K562 (cell line): ENCODE data around the gene HPCA. TPM values are rescaled to one million over a fixed set of nuclear protein-coding genes. Genes with fewer than 3 reads are reported as not detected.

Experiments
- ATAC-seq: fragments of 200-7000 bp; cut with Tn5 transposase; 3 replicates; pipeline ENCODE4 v1.9.1; 2020; ENCODE audit warnings: moderate library complexity
- BruUV-seq: library from RNA; stranded (reverse); fragments of 400-500 nt; replicated peaks from 2 replicates; lab custom pipeline; 2021; lab: Mats Ljungman, UMichigan
- CTCF ChIA-PET: fragments of 300-600 bp; formaldehyde crosslinking; extraction: SDS; loops from one replicate; lab custom pipeline; 2021; ENCODE audit warnings: low intra/inter-chr PET ratio; lab: Yijun Ruan, JAX
- POLR2A ChIA-PET: fragments of 300-600, 350-650 bp; sonication (Branson Sonifier 250); formaldehyde crosslinking; extraction: SDS; loops from one replicate; lab custom pipeline; 2021; ENCODE audit warnings: antibody characterized with exemption, inconsistent platforms; lab: Yijun Ruan, JAX
- DNase-seq, 4 experiments: peaks; one replicate each; pipeline versions ENCODE4 v3.0.0 to v3.0.0-alpha.2; 2011 to 2018; ENCODE audit warnings: low spot score in 3 of 4, mixed read lengths in 3 of 4; ENCODE audit errors: extremely low read depth in 1 of 4
- FAIRE-seq: peaks from 2 replicates; lab custom pipeline; 2011; peaks lifted over from hg19 to GRCh38; lab: Jason Lieb, UNC
- H2AFZ ChIP-seq: 2 replicates; pipeline ENCODE4 v1.6.0; 2011; ENCODE audit warnings: low read depth, low read length, control low read depth, inconsistent platforms
- H3K27ac ChIP-seq: fragments of 200-600 bp; 3 replicates; pipeline ENCODE4 v1.8.0; 2011; ENCODE audit warnings: low read depth, mild to moderate bottlenecking, control low read depth, inconsistent platforms, low read length, moderate library complexity, mixed read lengths; ENCODE audit errors: extremely low read depth
- H3K27me3 ChIP-seq, 2 experiments: fragments of 300-600 bp in 1 of 2; 2 replicates in 1 of 2; 3 replicates in 1 of 2; pipeline versions ENCODE4 v1.6.0 to v1.8.0; 2011; ENCODE audit warnings: inconsistent platforms in 2 of 2, low read length in 2 of 2, mild to moderate bottlenecking in 1 of 2, mixed read lengths in 1 of 2, moderate library complexity in 1 of 2; ENCODE audit not compliant: control insufficient read depth in 2 of 2, insufficient read depth in 2 of 2
- H3K36me3 ChIP-seq: fragments of 300-600 bp; 3 replicates; pipeline ENCODE4 v1.8.0; 2011; ENCODE audit warnings: mild to moderate bottlenecking, low read length, inconsistent platforms; ENCODE audit not compliant: control insufficient read depth, insufficient read depth
- H3K4me1 ChIP-seq, 2 experiments: fragments of 200-600 bp in 1 of 2; replicated peaks in 1 of 2; 2 replicates in 1 of 2; 3 replicates in 1 of 2; pipeline versions ENCODE4 v1.5.1 to v1.8.0; 2011; ENCODE audit warnings: inconsistent platforms in 2 of 2, low read length in 2 of 2, mild to moderate bottlenecking in 1 of 2, mixed read lengths in 1 of 2, moderate library complexity in 1 of 2; ENCODE audit not compliant: control insufficient read depth in 2 of 2, insufficient read depth in 2 of 2
- H3K4me2 ChIP-seq: 2 replicates; pipeline ENCODE4 v1.6.1; 2011; ENCODE audit warnings: low read length, control low read depth, inconsistent platforms, mixed read lengths; ENCODE audit not compliant: insufficient read depth
- H3K4me3 ChIP-seq: fragments of 200-600 bp; sonication (generic), shearing (Covaris generic); 2 replicates; pipeline ENCODE4 v1.5.1; 2016; ENCODE audit warnings: control low read depth, inconsistent platforms
- H3K79me2 ChIP-seq: fragments of 200-600 bp; 3 replicates; pipeline ENCODE4 v1.8.0; 2011; ENCODE audit warnings: low read length, inconsistent platforms; ENCODE audit not compliant: control insufficient read depth, insufficient read depth
- H3K9ac ChIP-seq, 2 experiments: 2 replicates each; pipeline versions ENCODE4 v1.6.0 to v1.6.1; 2011; ENCODE audit warnings: low read depth in 2 of 2, low read length in 2 of 2, control low read depth in 1 of 2, inconsistent platforms in 1 of 2, mild to moderate bottlenecking in 1 of 2, mixed read lengths in 1 of 2; ENCODE audit not compliant: insufficient read depth in 1 of 2
- H3K9me1 ChIP-seq: one replicate; pipeline ENCODE4 v1.6.0; 2011; ENCODE audit warnings: inconsistent platforms, mild to moderate bottlenecking, low read length, moderate library complexity; ENCODE audit not compliant: control insufficient read depth, insufficient read depth
- H3K9me3 ChIP-seq: replicated peaks from 2 replicates; pipeline ENCODE4 v1.5.1; 2011; ENCODE audit warnings: low read depth, low read length, inconsistent platforms; ENCODE audit not compliant: control insufficient read depth, insufficient read depth
- H4K20me1 ChIP-seq: replicated peaks from 2 replicates; pipeline ENCODE4 v1.6.1; 2011; ENCODE audit warnings: low read length, inconsistent platforms, mixed read lengths; ENCODE audit not compliant: control insufficient read depth, insufficient read depth
- AFF4 ChIP-seq: sonication (generic); formaldehyde crosslinking; IDR thresholded peaks from 2 replicates; pipeline ENCODE4 v1.8.0; 2023; ENCODE audit warnings: mild to moderate bottlenecking, missing genetic modification reagents
- ARID1B ChIP-seq: fragments of 450-650 bp; IDR thresholded peaks from 2 replicates; pipeline ENCODE4 v1.6.1; 2016; ENCODE audit warnings: antibody characterized with exemption, mild to moderate bottlenecking, inconsistent platforms
- BRCA1 ChIP-seq, 2 experiments: fragments of 450-650 bp in 1 of 2; sonication (generic) in 1 of 2; formaldehyde crosslinking in 1 of 2; IDR thresholded peaks; 2 replicates each; pipeline versions ENCODE4 v1.5.0 to v1.6.1; 2017 to 2020; ENCODE audit warnings: mild to moderate bottlenecking in 1 of 2, missing genetic modification reagents in 1 of 2
- CBFA2T3 ChIP-seq: fragments of 450-650 bp; IDR thresholded peaks from 2 replicates; pipeline ENCODE4 v1.6.1; 2017
- CTCFL ChIP-seq: IDR thresholded peaks from 2 replicates; pipeline ENCODE4 v1.6.1; 2011; ENCODE audit warnings: borderline replicate concordance, low read depth, mild to moderate bottlenecking, moderate library complexity, low read length; ENCODE audit not compliant: insufficient read depth, poor library complexity, severe bottlenecking
- HDAC1 ChIP-seq, 2 experiments: fragments of 450-650 bp; IDR thresholded peaks; 2 replicates each; pipeline ENCODE4 v1.6.1; 2016 to 2017; ENCODE audit warnings: inconsistent platforms in 1 of 2, mild to moderate bottlenecking in 1 of 2, moderate library complexity in 1 of 2
- HEY1 ChIP-seq: fragments of 250-450 bp; sonication (Bioruptor Pico); IDR thresholded peaks from 2 replicates; pipeline ENCODE4 v1.5.0; 2020; ENCODE audit warnings: mild to moderate bottlenecking, moderate library complexity, borderline replicate concordance
- STAG1 ChIP-seq: sonication (generic); formaldehyde crosslinking; IDR thresholded peaks from 2 replicates; pipeline ENCODE4 v1.5.0; 2020; ENCODE audit warnings: missing genetic modification reagents, borderline replicate concordance
- USF1 ChIP-seq: sonication (generic); formaldehyde crosslinking; IDR thresholded peaks from 2 replicates; pipeline ENCODE4 v1.9.0; 2022; ENCODE audit warnings: mild to moderate bottlenecking, missing genetic modification reagents
- WHSC1 ChIP-seq: IDR thresholded peaks from one replicate; pipeline ENCODE4 v1.6.1; 2012; ENCODE audit warnings: low read length, control low read depth, inconsistent platforms
- ZMIZ1 ChIP-seq, 2 experiments: fragments of 150-350 bp in 1 of 2; IDR thresholded peaks; 2 replicates each; pipeline ENCODE4 v1.6.1; 2012 to 2016; ENCODE audit warnings: low read depth in 2 of 2, low read length in 2 of 2, mild to moderate bottlenecking in 1 of 2, moderate library complexity in 1 of 2
- ZNF253 ChIP-seq: fragments of 250-450 bp; sonication (Bioruptor Pico); conservative IDR thresholded peaks from 2 replicates; pipeline ENCODE4 v1.6.1; 2021; ENCODE audit warnings: mild to moderate bottlenecking
- WGBS: fragments of 100-300 bp; shearing (Covaris generic); methylation state at CpG from one replicate; pipeline ENCODE4 v1.1.6; 2016; ENCODE audit warnings: low coverage, mixed read lengths; ENCODE audit not compliant: insufficient coverage; ENCODE audit errors: missing lambda C conversion rate; 5-methylcytosine and 5-hydroxymethylcytosine counted together
- in situ Hi-C: fragments of 300-500 bp; cut with MboI; formaldehyde crosslinking; loops from 4 replicates; pipeline ENCODE4 v1.15.0; 2018; ENCODE audit warnings: inconsistent platforms, mixed read lengths
- intact Hi-C: fragments of 100-400 bp; cut with micrococcal nuclease; formaldehyde crosslinking; loops from 2 replicates; pipeline ENCODE4 v1.14.2; 2022
- polyA plus RNA-seq, 8 experiments: library from polyadenylated mRNA; depleted of rRNA in 4 of 8; stranded (reverse) in 5 of 8; unstranded in 3 of 8; fragments of >200 nt; fragmentation: Nextera tagmentation in 2 of 8; fragmentation: Illumina TruSeq in 1 of 8; extraction: Ambion mirVana in 2 of 8; extraction: Trizol in 1 of 8; gene quantifications; 2 replicates each; pipeline versions ENCODE4 v1.2.1 to v1.2.3, GENCODE V29; 2011 to 2014; ENCODE audit warnings: inconsistent platforms in 1 of 8, missing spikeins in 1 of 8
- total RNA-seq, 7 experiments: library from RNA; depleted of rRNA in 6 of 7; stranded (reverse); fragments of >200 nt in 6 of 7; fragmentation: Illumina TruSeq in 2 of 7; extraction: Trizol in 2 of 7; gene quantifications; 2 replicates each; pipeline versions ENCODE4 v1.2.1 to v1.2.3, GENCODE V29; 2011 to 2021; ENCODE audit warnings: low replicate concordance in 1 of 7

The HPCA gene
- total and polyA plus RNA-seq, 9 of the 15 experiments (the other 6 are each of a cell fraction or from before 2014, with no cell fraction given) = not detected

GRCh38 chr1:32867671-32868070 is 18.6 kb upstream of the HPCA start:
- peaks cover 7% of the 10 kb centered on the region; the same call in 2 of the 3 replicates for H3K36me3 ChIP-seq
- intact Hi-C loops (no loop called here), in situ Hi-C loops (no loop called here)
- no TSS peak for BruUV-seq
- FAIRE-seq (no peak), DNase-seq (no peak), ATAC-seq (no peak)
- H3K4me3 ChIP-seq = no peak overlapping the region
- CTCF ChIA-PET = no interaction called here
- H3K9ac ChIP-seq = no peak overlapping the region
- no peak overlapping the region for H2AFZ ChIP-seq
- H3K27ac ChIP-seq = no peak overlapping the region
- 47% methylated on average over 7 of the region's 7 CpGs for WGBS
- H3K79me2 ChIP-seq = no peaks in the 10 kb centered on the region
- no peak overlapping the region for H3K4me2 ChIP-seq
- H3K4me1 ChIP-seq = peaks cover 5 to 18% of the 10 kb centered on the region in 2 experiments; a peak in 3 of 5 replicates
- peaks cover 9% of the 10 kb centered on the region for H4K20me1 ChIP-seq
- H3K27me3 ChIP-seq = peaks cover 4 to 20% of the 10 kb centered on the region in 2 experiments; a peak in 3 of 5 replicates
- H3K9me1 ChIP-seq = no peaks in the 10 kb centered on the region
- POLR2A ChIA-PET = interaction anchor here (0.6 to 2.3 kb wide), 4 partner anchors 8 to 523 kb away, joined by 3 to 7 read pairs (median 5); no protein-coding TSS in a partner anchor
- H3K9me3 ChIP-seq = no peaks in the 10 kb centered on the region
- TF ChIP-seq HDAC1 (IDR thresholded peaks at IDR 0.05) = no peak
- TF ChIP-seq ZMIZ1 (IDR thresholded peaks at IDR 0.05; ENCODE audit: low read depth in 2 of 2, low read length in 2 of 2) = no peak
- TF ChIP-seq HEY1 (CRISPR knock-in tag) = no peak
- TF ChIP-seq AFF4 (CRISPR knock-in tag) = no peak
- no peak for TF ChIP-seq CBFA2T3
- no peak for TF ChIP-seq USF1 (CRISPR knock-in tag)
- TF ChIP-seq WHSC1 = no peak
- TF ChIP-seq CTCFL = no peak
- TF ChIP-seq ARID1B = no peak
- no peak for TF ChIP-seq STAG1 (CRISPR knock-in tag)
- no peak for TF ChIP-seq BRCA1 (IDR thresholded peaks at IDR 0.05)
- TF ChIP-seq BRCA1 (CRISPR knock-in tag; IDR thresholded peaks at IDR 0.05) = no peak
- no peak for TF ChIP-seq ZNF253 (CRISPR knock-in tag)
